Smooth muscle cell (in vitro differentiated cells): ENCODE measurements around the gene BCAS4. TPM values are rescaled to one million over a fixed set of nuclear protein-coding genes. Genes with fewer than 3 reads are reported as not detected.
"Not testable (repeated sequence)": the region's sequence is repeated elsewhere in the genome, so short reads cannot be mapped to it uniquely, and the experiment has no call there.

Experiments used
- DNase-seq: peaks from one replicate; lab custom pipeline; 2025; ENCODE audit not compliant: unreplicated experiment; lab: John Stamatoyannopoulos, UW
- H2AFZ ChIP-seq: fragments of 200-600 bp; sonication (generic); 2 replicates; pipeline ENCODE4 v1.6.0; 2016; ENCODE audit warnings: antibody characterized with exemption, low read depth, mild to moderate bottlenecking
- H3F3A ChIP-seq: fragments of 200-600 bp; sonication (generic); 2 replicates; pipeline ENCODE4 v1.6.0; 2017; ENCODE audit warnings: antibody characterized with exemption, low read depth
- H3K27ac ChIP-seq: fragments of 200-600 bp; sonication (generic); 2 replicates; pipeline ENCODE4 v1.5.1; 2016; ENCODE audit warnings: low read depth, mild to moderate bottlenecking
- H3K27me3 ChIP-seq: fragments of 200-600 bp; sonication (generic); 2 replicates; pipeline ENCODE4 v1.6.1; 2016; ENCODE audit warnings: low read depth, mild to moderate bottlenecking
- H3K36me3 ChIP-seq: fragments of 200-600 bp; sonication (generic); 2 replicates; pipeline ENCODE4 v1.5.1; 2016; ENCODE audit warnings: low read depth
- H3K4me1 ChIP-seq: fragments of 200-600 bp; sonication (generic); 2 replicates; pipeline ENCODE4 v1.5.1; 2016; ENCODE audit warnings: low read depth
- H3K4me2 ChIP-seq: fragments of 200-600 bp; sonication (generic); 2 replicates; pipeline ENCODE4 v1.6.0; 2016; ENCODE audit warnings: mild to moderate bottlenecking
- H3K4me3 ChIP-seq: fragments of 200-600 bp; sonication (generic); 2 replicates; pipeline ENCODE4 v1.5.1; 2016; ENCODE audit warnings: mild to moderate bottlenecking
- H3K79me2 ChIP-seq: fragments of 200-600 bp; sonication (generic); 2 replicates; pipeline ENCODE4 v1.6.0; 2016; ENCODE audit warnings: low read depth, mild to moderate bottlenecking
- H3K9ac ChIP-seq: fragments of 200-600 bp; sonication (generic); 2 replicates; pipeline ENCODE4 v1.6.0; 2016; ENCODE audit warnings: low read depth
- H3K9me3 ChIP-seq: fragments of 200-600 bp; sonication (generic); replicated peaks from 2 replicates; pipeline ENCODE4 v1.5.1; 2016; ENCODE audit warnings: low read depth
- H4K20me1 ChIP-seq: fragments of 200-600 bp; sonication (generic); 2 replicates; pipeline ENCODE4 v1.6.0; 2016; ENCODE audit warnings: low read depth
- WGBS: methylation state at CpG from one replicate; pipeline ENCODE4 v1.1.7; 2016; ENCODE audit warnings: low lambda C conversion rate; 5-methylcytosine and 5-hydroxymethylcytosine counted together
- polyA plus RNA-seq: library from polyadenylated mRNA; unstranded; fragments of >200 nt; fragmentation: Nextera tagmentation; extraction: Ambion mirVana; gene quantifications from 2 replicates; pipeline ENCODE4 v1.2.1, GENCODE V29; 2016
- total RNA-seq: library from RNA; depleted of rRNA; stranded (reverse); fragments of >200 nt; gene quantifications from 2 replicates; pipeline ENCODE4 v1.2.3, GENCODE V29; 2014
- TF ChIP-seq, protein P1 (sequence below): fragments of 200-600 bp; sonication (generic); IDR thresholded peaks from 2 replicates; pipeline ENCODE4 v1.5.1; 2017; ENCODE audit warnings: borderline replicate concordance, mild to moderate bottlenecking, antibody characterized with exemption; ENCODE audit not compliant: insufficient read depth, poor library complexity, severe bottlenecking

Gene BCAS4
- total and polyA plus RNA-seq, 2 experiments from 2014 or later = 5.3 to 14.1 TPM

- Histone ChIP-seq H3K36me3 (no peaks in the 10 kb centered on the region), H3K4me2 (no peak overlapping the region), H3K79me2 (no peaks in the 10 kb centered on the region), H3F3A (no peaks in the 10 kb centered on the region), H3K9me3 (no peaks in the 10 kb centered on the region), H4K20me1 (no peaks in the 10 kb centered on the region), H3K4me1 (peaks cover 15% of the 10 kb centered on the region), H3K9ac (no peak overlapping the region), H3K4me3 (no peak overlapping the region), H3K27me3 (no peaks in the 10 kb centered on the region), H2AFZ (no peak overlapping the region), H3K27ac (no peak overlapping the region)
- 65% methylated on average over 3 of the region's 3 CpGs for WGBS
- no peak for DNase-seq
- TF ChIP-seq, protein P1, sequence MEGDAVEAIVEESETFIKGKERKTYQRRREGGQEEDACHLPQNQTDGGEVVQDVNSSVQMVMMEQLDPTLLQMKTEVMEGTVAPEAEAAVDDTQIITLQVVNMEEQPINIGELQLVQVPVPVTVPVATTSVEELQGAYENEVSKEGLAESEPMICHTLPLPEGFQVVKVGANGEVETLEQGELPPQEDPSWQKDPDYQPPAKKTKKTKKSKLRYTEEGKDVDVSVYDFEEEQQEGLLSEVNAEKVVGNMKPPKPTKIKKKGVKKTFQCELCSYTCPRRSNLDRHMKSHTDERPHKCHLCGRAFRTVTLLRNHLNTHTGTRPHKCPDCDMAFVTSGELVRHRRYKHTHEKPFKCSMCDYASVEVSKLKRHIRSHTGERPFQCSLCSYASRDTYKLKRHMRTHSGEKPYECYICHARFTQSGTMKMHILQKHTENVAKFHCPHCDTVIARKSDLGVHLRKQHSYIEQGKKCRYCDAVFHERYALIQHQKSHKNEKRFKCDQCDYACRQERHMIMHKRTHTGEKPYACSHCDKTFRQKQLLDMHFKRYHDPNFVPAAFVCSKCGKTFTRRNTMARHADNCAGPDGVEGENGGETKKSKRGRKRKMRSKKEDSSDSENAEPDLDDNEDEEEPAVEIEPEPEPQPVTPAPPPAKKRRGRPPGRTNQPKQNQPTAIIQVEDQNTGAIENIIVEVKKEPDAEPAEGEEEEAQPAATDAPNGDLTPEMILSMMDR = no peak
Observed at GRCh38 chr20:50765674-50766073, 29.2 kb upstream of the BCAS4 start.

DNA sequence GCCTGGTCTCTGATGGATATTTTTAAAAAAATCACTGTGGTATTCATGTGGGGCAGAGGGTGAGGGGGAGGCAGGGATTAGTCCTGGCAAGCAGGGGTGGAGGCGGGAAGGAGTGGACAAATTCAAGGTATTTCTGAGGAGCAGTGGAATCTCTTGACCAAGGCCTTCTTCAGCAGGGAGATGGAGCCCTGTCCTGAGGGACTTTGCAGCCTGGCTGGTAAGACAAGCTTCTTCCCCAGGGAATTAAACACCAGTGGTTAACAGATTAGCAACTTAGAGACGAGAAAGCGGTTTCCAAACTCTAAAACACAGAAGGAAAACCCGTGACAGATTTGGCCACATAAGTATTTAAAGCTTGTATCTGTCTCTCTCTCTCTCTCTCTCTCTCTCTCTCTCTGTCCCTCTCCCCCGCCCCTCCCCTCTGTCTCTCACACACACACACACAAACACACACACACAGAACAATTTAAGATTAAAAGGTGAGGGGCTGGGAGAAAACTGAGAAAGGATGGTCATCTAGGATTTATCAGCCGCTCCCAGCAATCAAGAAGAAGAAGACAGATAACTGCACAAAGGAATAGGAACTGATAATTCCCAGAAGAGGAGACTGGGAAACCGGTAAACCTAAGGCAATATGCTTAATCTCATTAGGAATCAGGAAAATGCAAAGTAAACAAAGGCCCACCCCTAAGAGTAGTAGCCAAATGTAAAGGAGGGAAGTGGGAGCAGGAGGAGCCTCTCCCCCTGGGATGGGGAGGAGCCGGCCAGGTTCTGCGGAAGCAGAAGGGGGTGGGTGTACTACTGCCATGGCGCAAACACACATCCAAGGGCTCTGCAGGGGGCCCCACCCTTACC lies 27.7 kb upstream of the BCAS4 start:
- H3F3A ChIP-seq, H3K9me3 ChIP-seq, H3K27me3 ChIP-seq, H2AFZ ChIP-seq, H3K4me1 ChIP-seq, H4K20me1 ChIP-seq, H3K4me3 ChIP-seq, H3K36me3 ChIP-seq, H3K27ac ChIP-seq, DNase-seq, H3K9ac ChIP-seq, H3K79me2 ChIP-seq: not testable (repeated sequence)
- H3K4me2 ChIP-seq = peak overlapping the region; percentile 31
- 24% methylated on average over 7 of the region's 10 CpGs for WGBS

DNA sequence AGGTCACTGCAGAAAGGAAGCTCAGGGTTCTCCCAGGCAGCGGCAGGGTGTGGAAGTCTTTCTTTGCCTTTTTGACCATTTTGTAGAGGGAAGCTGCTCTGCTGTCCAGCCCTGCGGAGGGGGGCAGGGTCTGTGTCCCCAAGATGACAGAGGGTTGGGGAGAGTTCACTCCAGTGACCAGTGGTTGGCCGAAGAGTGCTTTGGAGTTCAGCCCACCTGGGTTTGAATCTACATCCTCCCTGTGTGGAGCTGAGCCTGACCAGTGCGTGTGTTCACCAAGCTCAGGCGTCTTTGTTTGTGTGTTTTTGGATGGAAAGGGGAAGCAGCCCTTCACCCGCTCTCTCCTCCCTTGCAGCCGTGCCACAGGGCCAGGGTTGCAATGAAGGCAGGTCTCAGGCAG lies 25.9 kb upstream of the BCAS4 start:
- 86% methylated on average over 4 of the region's 7 CpGs for WGBS
- not testable (repeated sequence) for H3K4me1 ChIP-seq, H3K27ac ChIP-seq, DNase-seq, H3K4me3 ChIP-seq, H3F3A ChIP-seq, H3K4me2 ChIP-seq, H3K36me3 ChIP-seq, H3K27me3 ChIP-seq, H2AFZ ChIP-seq, H3K79me2 ChIP-seq, H3K9me3 ChIP-seq, H4K20me1 ChIP-seq, H3K9ac ChIP-seq

GRCh38 chr20:50769551-50770085 lies 25.2 kb upstream of the BCAS4 start:
- not testable (repeated sequence) for H3K36me3 ChIP-seq, H2AFZ ChIP-seq, H3K9ac ChIP-seq, H3F3A ChIP-seq, H3K4me1 ChIP-seq, H4K20me1 ChIP-seq, H3K27me3 ChIP-seq, H3K4me3 ChIP-seq, DNase-seq, H3K4me2 ChIP-seq, H3K9me3 ChIP-seq, H3K27ac ChIP-seq, H3K79me2 ChIP-seq
- WGBS = 94% methylated on average over 10 of the region's 12 CpGs

DNA sequence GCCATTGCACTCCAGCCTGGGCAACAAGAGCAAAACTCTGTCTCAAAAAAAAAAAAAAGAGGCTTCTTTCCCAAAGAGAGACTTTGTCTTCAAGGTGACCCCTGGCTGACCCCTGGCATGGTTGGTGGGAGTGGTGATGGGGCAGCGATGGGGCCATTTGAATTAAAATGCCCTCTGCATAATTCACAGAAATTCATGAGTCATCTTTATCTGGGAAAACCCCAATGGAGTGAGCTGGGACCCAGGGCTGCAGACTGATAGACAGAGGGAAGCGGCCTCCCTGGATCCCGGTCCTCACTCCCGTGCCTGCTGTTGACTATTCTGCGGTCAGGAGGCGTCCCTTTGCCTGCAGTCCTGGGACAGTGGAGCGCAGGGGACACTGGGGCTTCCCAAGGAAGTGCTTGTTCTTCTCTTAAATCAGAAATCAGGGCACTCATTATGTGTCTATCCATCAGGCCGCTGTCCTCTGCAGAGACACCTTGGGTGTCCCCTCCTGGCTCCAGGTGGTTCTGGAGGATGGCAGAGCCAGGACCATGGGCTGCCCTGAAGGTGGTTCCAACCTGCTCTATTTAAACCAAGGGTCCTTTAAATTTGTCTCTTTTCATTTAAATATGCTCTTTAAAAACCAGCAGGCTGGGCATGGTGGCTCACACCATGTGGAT lies 23.3 kb upstream of the BCAS4 start:
- H3K9ac ChIP-seq, H3K9me3 ChIP-seq, H4K20me1 ChIP-seq, DNase-seq, H3K4me1 ChIP-seq, H3F3A ChIP-seq, H3K4me2 ChIP-seq, H3K4me3 ChIP-seq, H3K36me3 ChIP-seq, H3K27ac ChIP-seq, H3K79me2 ChIP-seq, H2AFZ ChIP-seq, H3K27me3 ChIP-seq: not testable (repeated sequence)
- 83% methylated on average over 8 of the region's 8 CpGs for WGBS
